GM12878 (cell line): Measurements from ENCODE around the gene ARID5B. TPM values are rescaled to one million over a fixed set of nuclear protein-coding genes. Genes with fewer than 3 reads are reported as not detected.

Source experiments
- ATAC-seq: fragments of 200-7000 bp; cut with Tn5 transposase; 3 replicates; pipeline ENCODE4 v1.9.1; 2020; ENCODE audit warnings: mild to moderate bottlenecking, moderate library complexity
- BruUV-seq: library from RNA; stranded (reverse); fragments of 400-500 nt; replicated peaks from 2 replicates; lab custom pipeline; 2021; lab: Mats Ljungman, UMichigan
- CTCF ChIA-PET: fragments of 300-600 bp; sonication (Branson Sonifier 250); formaldehyde crosslinking; extraction: SDS; loops from one replicate; lab custom pipeline; 2021; ENCODE audit warnings: inconsistent platforms; lab: Yijun Ruan, JAX
- POLR2A ChIA-PET: fragments of 350-600 bp; formaldehyde crosslinking; extraction: SDS; loops from one replicate; lab custom pipeline; 2021; ENCODE audit warnings: inconsistent platforms; lab: Charles Lee
- RAD21 ChIA-PET: fragments of 300-600 bp; sonication (Branson Sonifier 250); formaldehyde crosslinking; loops from one replicate; lab custom pipeline; 2023; ENCODE audit warnings: antibody characterized with exemption; ENCODE audit not compliant: unreplicated experiment; lab: Charles Lee
- SMC1A ChIA-PET: fragments of 300-600 bp; sonication (Branson Sonifier 250); formaldehyde crosslinking; loops from one replicate; lab custom pipeline; 2023; ENCODE audit not compliant: unreplicated experiment, uncharacterized antibody; lab: Charles Lee
- DNase-seq: peaks from one replicate; pipeline ENCODE4 v3.0.0-alpha.2; 2011; ENCODE audit warnings: low read depth, low spot score
- FAIRE-seq: peaks from 3 replicates; lab custom pipeline; 2011; peaks lifted over from hg19 to GRCh38; lab: Jason Lieb, UNC
- H2AFZ ChIP-seq: 2 replicates; pipeline ENCODE4 v1.6.0; 2011; ENCODE audit warnings: low read depth, low read length, control low read depth; ENCODE audit not compliant: control insufficient read depth
- H3K27ac ChIP-seq: 2 replicates; pipeline ENCODE4 v1.5.1; 2011; ENCODE audit warnings: control low read depth; ENCODE audit not compliant: control insufficient read depth, insufficient read depth
- H3K27me3 ChIP-seq, 2 experiments: replicated peaks in 1 of 2; 2 replicates each; pipeline versions ENCODE4 v1.6.0 to v1.6.1; 2011; ENCODE audit warnings: low read length in 1 of 2; ENCODE audit not compliant: control insufficient read depth in 2 of 2, insufficient read depth in 2 of 2
- H3K36me3 ChIP-seq, 2 experiments: 2 replicates each; pipeline ENCODE4 v1.5.1; 2011; ENCODE audit warnings: low read length in 1 of 2; ENCODE audit not compliant: control insufficient read depth in 2 of 2, insufficient read depth in 2 of 2
- H3K4me1 ChIP-seq: 2 replicates; pipeline ENCODE4 v1.6.1; 2011; ENCODE audit warnings: mild to moderate bottlenecking, low read length, moderate library complexity, mixed read lengths; ENCODE audit not compliant: control insufficient read depth, insufficient read depth
- H3K4me2 ChIP-seq: 2 replicates; pipeline ENCODE4 v1.6.0; 2011; ENCODE audit warnings: control low read depth; ENCODE audit not compliant: control insufficient read depth, insufficient read depth
- H3K4me3 ChIP-seq: fragments of 200-600 bp; sonication (generic); 2 replicates; pipeline ENCODE4 v1.5.1; 2016
- H3K79me2 ChIP-seq: 2 replicates; pipeline ENCODE4 v1.6.0; 2011; ENCODE audit warnings: low read length; ENCODE audit not compliant: control insufficient read depth, insufficient read depth
- H3K9ac ChIP-seq: 2 replicates; pipeline ENCODE4 v1.8.0; 2011; ENCODE audit warnings: low read length, control low read depth, mixed read lengths; ENCODE audit not compliant: control insufficient read depth, insufficient read depth
- H3K9me3 ChIP-seq: replicated peaks from 3 replicates; pipeline ENCODE4 v1.5.1; 2011; ENCODE audit warnings: mild to moderate bottlenecking, low read length; ENCODE audit not compliant: control insufficient read depth, insufficient read depth
- H4K20me1 ChIP-seq: 2 replicates; pipeline ENCODE4 v1.6.0; 2011; ENCODE audit not compliant: control insufficient read depth, insufficient read depth
- CEBPZ ChIP-seq: fragments of 150-350 bp; IDR thresholded peaks from 2 replicates; pipeline ENCODE4 v1.6.1; 2016; ENCODE audit warnings: low read depth, low read length
- JUNB ChIP-seq: IDR thresholded peaks from 2 replicates; pipeline ENCODE4 v1.6.1; 2016; ENCODE audit warnings: antibody characterized with exemption, mild to moderate bottlenecking
- NFYA ChIP-seq: IDR thresholded peaks from 2 replicates; pipeline ENCODE4 v1.6.1; 2011; ENCODE audit warnings: low read depth, mild to moderate bottlenecking, low read length, improper control_type of control experiment, borderline replicate concordance
- SREBF1 ChIP-seq: IDR thresholded peaks from 2 replicates; pipeline ENCODE4 v1.6.1; 2012; ENCODE audit warnings: mild to moderate bottlenecking, low read length
- TAF1 ChIP-seq: IDR thresholded peaks from 2 replicates; pipeline ENCODE4 v1.6.1; 2011; ENCODE audit warnings: mild to moderate bottlenecking, low read depth, low read length, borderline replicate concordance
- TCF12 ChIP-seq: IDR thresholded peaks from 2 replicates; pipeline ENCODE4 v1.6.1; 2011; ENCODE audit warnings: low read depth, mild to moderate bottlenecking, low read length
- ZNF592 ChIP-seq: fragments of 450-650 bp; IDR thresholded peaks from 2 replicates; pipeline ENCODE4 v1.6.1; 2017; ENCODE audit warnings: mild to moderate bottlenecking, moderate library complexity
- WGBS: methylation state at CpG from one replicate; pipeline ENCODE4 v1.1.6; 2016; ENCODE audit warnings: low lambda C conversion rate; ENCODE audit not compliant: insufficient replicate concordance, insufficient coverage; ENCODE audit errors: missing lambda C conversion rate; 5-methylcytosine and 5-hydroxymethylcytosine counted together
- in situ Hi-C: fragments of 300-500 bp; cut with MboI; formaldehyde crosslinking; loops from 9 replicates; pipeline ENCODE4 v1.14.3; 2018; ENCODE audit warnings: mixed read lengths
- intact Hi-C: fragments of 100-400 bp; cut with micrococcal nuclease; formaldehyde crosslinking; loops from one replicate; pipeline ENCODE4 v1.14.2; 2022; ENCODE audit not compliant: unreplicated experiment
- polyA plus RNA-seq, 11 experiments: library from polyadenylated mRNA; depleted of rRNA in 4 of 11; unstranded in 6 of 11; stranded (reverse) in 5 of 11; fragments of >200 nt; fragmentation: Nextera tagmentation in 4 of 11; fragmentation: Illumina TruSeq in 1 of 11; extraction: Ambion mirVana in 4 of 11; extraction: Trizol in 1 of 11; gene quantifications; 1 replicate in 1 of 11; 2 replicates in 10 of 11; pipeline versions ENCODE4 v1.2.1 to v1.2.3, GENCODE V29; 2011 to 2016; ENCODE audit warnings: inconsistent platforms in 2 of 11, missing spikeins in 2 of 11, low read depth in 1 of 11
- total RNA-seq, 4 experiments: library from RNA; depleted of rRNA in 3 of 4; stranded (reverse); fragments of >200 nt in 3 of 4; fragmentation: Illumina TruSeq in 1 of 4; extraction: Trizol in 1 of 4; gene quantifications; 2 replicates each; pipeline versions ENCODE4 v1.2.1 to v1.2.3, GENCODE V29; 2013 to 2021

ARID5B gene
- total and polyA plus RNA-seq, 10 of the 15 experiments (the other 5 are each of a cell fraction or from before 2014, with no cell fraction given) = 2.7 to 8.5 (median 6.1) TPM

GRCh38 chr10:61869041-61869675 is 32.3 kb upstream of the ARID5B start (continued):
- TF ChIP-seq ZNF592 (no peak), NFYA (no peak), SREBF1 (no peak), JUNB (no peak)

GRCh38 chr10:61869774-61870525 is 31.5 kb upstream of the ARID5B start:
- in situ Hi-C loops (no loop called here), intact Hi-C loops (no loop called here)
- no peaks in the 10 kb centered on the region for H3K79me2 ChIP-seq
- no TSS peak for BruUV-seq
- H3K4me1 ChIP-seq = no peaks in the 10 kb centered on the region
- ATAC-seq (no peak), FAIRE-seq (no peak), DNase-seq (no peak)
- H3K27me3 ChIP-seq = peaks cover 0 to 2% of the 10 kb centered on the region in 2 experiments; a peak in 2 of 4 replicates
- no peak overlapping the region for H3K4me3 ChIP-seq
- no peak overlapping the region for H3K27ac ChIP-seq
- no peak overlapping the region for H3K9ac ChIP-seq
- no peak overlapping the region; the same call in 1 of the 2 replicates for H2AFZ ChIP-seq
- ChIA-PET SMC1A (no interaction called here), CTCF (no interaction called here), RAD21 (no interaction called here), POLR2A (no interaction called here)
- H3K9me3 ChIP-seq = no peaks in the 10 kb centered on the region
- WGBS = 75% methylated on average over 6 of the region's 6 CpGs
- TF ChIP-seq TCF12 (no peak), CEBPZ (no peak), TAF1 (no peak)
- no peak overlapping the region for H3K4me2 ChIP-seq
- no peaks in the 10 kb centered on the region for H3K36me3 ChIP-seq
- no peaks in the 10 kb centered on the region for H4K20me1 ChIP-seq
